Coronary artery (tissue), 2 donors: Measurements from ENCODE around the gene GPR18.

Experiments used
- DNase-seq: peaks from one replicate; pipeline ENCODE4 v3.0.0-alpha.2; 2017; ENCODE audit warnings: low spot score
- H3K27ac ChIP-seq, 2 donors: fragments of 200-600 bp; sonication (generic); one replicate each; pipeline ENCODE4 v1.5.1; 2016 to 2019
- H3K4me3 ChIP-seq: fragments of 200-600 bp; sonication (generic); 2 replicates; pipeline ENCODE4 v1.5.1; 2016; ENCODE audit warnings: mild to moderate bottlenecking, moderate library complexity
- TF ChIP-seq, protein P1 (sequence below): fragments of 200-600 bp; sonication (generic); IDR thresholded peaks from one replicate; pipeline ENCODE4 v1.5.1; 2019; ENCODE audit warnings: antibody characterized with exemption

Gene GPR18

GRCh38 chr13:99276706-99277105, 18.5 kb upstream of the GPR18 start:
- Histone ChIP-seq H3K4me3 (no peak overlapping the region), H3K27ac (no peak overlapping the region)
- no peak for DNase-seq
- TF ChIP-seq, protein P1, sequence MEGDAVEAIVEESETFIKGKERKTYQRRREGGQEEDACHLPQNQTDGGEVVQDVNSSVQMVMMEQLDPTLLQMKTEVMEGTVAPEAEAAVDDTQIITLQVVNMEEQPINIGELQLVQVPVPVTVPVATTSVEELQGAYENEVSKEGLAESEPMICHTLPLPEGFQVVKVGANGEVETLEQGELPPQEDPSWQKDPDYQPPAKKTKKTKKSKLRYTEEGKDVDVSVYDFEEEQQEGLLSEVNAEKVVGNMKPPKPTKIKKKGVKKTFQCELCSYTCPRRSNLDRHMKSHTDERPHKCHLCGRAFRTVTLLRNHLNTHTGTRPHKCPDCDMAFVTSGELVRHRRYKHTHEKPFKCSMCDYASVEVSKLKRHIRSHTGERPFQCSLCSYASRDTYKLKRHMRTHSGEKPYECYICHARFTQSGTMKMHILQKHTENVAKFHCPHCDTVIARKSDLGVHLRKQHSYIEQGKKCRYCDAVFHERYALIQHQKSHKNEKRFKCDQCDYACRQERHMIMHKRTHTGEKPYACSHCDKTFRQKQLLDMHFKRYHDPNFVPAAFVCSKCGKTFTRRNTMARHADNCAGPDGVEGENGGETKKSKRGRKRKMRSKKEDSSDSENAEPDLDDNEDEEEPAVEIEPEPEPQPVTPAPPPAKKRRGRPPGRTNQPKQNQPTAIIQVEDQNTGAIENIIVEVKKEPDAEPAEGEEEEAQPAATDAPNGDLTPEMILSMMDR: no peak

DNA sequence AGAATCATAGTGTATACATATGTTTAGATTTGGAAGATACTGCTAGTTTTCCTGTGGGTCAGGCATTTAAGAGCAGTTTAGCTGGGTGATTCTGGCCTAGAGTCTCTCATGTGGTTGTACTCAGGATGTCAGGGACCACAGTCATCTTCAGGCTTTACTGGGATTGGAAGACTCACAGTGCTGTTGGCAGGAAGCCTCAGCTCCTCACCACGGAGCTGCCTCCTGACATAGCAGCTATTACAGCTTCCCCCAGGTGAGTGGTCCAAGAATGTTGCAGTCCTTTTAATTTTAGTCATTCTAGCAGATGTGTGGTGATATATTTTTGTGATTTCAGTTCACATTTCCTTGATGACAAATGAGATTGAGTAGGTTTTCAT, 16.9 kb upstream of the GPR18 start:
- no peak for DNase-seq
- TF ChIP-seq, protein P1: no peak
- H3K27ac ChIP-seq: no peak overlapping the region
- H3K4me3 ChIP-seq: no peak overlapping the region

GRCh38 chr13:99273128-99273527, 14.9 kb upstream of the GPR18 start:
- Histone ChIP-seq H3K4me3 (no peak overlapping the region), H3K27ac (no peak overlapping the region)
- no peak for DNase-seq
- TF ChIP-seq, protein P1: no peak

GRCh38 chr13:99272481-99272880, 14.3 kb upstream of the GPR18 start:
- TF ChIP-seq, protein P1: no peak
- Histone ChIP-seq H3K27ac (no peak overlapping the region), H3K4me3 (no peak overlapping the region)
- no peak for DNase-seq

DNA sequence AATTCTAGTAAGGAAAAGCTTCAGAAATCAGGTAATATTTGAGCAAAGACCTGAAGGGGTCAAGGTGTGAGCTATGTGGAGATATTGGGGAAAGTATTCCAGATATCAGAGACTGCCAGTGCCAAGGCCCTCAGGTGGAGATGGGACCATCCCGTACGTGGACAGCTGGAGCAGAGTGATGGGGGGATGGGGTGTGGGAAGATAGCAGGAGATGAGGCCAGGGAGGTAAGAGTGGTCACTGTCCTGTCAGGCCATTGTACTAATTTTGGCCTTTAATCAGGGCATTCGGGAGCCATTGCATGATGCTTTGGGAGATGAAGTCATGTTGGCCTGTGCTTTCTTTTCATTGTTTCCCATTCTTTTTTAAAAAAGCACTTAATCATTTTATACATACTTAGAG, 13.1 kb upstream of the GPR18 start:
- TF ChIP-seq, protein P1: no peak
- DNase-seq: no peak
- Histone ChIP-seq H3K4me3 (no peak overlapping the region), H3K27ac (peak overlapping the region in 1 of 2 donors; percentile 64)

- no peak for DNase-seq
- Histone ChIP-seq H3K27ac (peak overlapping the region in 1 of 2 donors; percentile 64), H3K4me3 (no peak overlapping the region)
- TF ChIP-seq, protein P1: no peak
Measured at GRCh38 chr13:99270518-99270917, 12.3 kb upstream of the GPR18 start.

- TF ChIP-seq, protein P1: peak; percentile 35
- Histone ChIP-seq H3K27ac (peak overlapping the region in 1 of 2 donors; percentile 10), H3K4me3 (no peak overlapping the region)
- DNase-seq: no peak
Measured at GRCh38 chr13:99269627-99270241, 11.6 kb upstream of the GPR18 start.
